ENCODE measurements around the gene ATG4A. TPM values are rescaled to one million over a fixed set of nuclear protein-coding genes. Genes with fewer than 3 reads are reported as not detected.

The ATG4A gene
- total and polyA plus RNA-seq, 2 of the 8 experiments (the other 6 are each of a cell fraction or from before 2014, with no cell fraction given) = 1.2 to 2.0 TPM

DNA sequence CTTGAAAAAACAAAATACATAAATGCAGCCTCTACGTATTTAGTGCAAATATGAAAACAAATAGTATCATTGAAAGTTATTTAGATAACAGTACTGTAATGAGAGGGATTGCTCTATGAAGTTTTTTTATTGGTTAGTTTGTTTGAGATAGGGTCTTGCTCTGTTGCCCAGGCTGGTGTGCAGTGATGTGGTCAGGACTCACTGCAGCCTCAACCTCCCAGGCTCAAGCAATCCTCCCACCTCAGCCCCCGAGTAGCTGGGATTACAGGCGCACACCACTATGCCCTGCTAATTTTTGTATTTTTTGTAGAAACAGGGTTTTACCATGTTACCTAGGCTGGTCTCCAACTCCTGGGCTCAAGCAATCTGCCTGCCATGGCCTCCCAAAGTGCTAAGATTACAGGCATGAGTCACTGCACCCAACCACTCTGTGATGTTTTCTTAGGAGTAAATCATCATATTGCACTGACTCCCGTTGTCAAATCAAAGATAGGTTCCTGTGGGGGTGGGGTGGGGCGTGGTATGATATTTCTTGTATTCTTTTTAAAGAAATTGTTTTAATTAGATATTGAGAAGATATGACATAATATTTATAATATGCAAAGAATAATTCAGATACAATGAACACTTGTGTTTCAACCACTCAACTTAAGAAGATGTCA lies 75.8 kb downstream of the ATG4A start (continued):
- TF ChIP-seq, protein P1, sequence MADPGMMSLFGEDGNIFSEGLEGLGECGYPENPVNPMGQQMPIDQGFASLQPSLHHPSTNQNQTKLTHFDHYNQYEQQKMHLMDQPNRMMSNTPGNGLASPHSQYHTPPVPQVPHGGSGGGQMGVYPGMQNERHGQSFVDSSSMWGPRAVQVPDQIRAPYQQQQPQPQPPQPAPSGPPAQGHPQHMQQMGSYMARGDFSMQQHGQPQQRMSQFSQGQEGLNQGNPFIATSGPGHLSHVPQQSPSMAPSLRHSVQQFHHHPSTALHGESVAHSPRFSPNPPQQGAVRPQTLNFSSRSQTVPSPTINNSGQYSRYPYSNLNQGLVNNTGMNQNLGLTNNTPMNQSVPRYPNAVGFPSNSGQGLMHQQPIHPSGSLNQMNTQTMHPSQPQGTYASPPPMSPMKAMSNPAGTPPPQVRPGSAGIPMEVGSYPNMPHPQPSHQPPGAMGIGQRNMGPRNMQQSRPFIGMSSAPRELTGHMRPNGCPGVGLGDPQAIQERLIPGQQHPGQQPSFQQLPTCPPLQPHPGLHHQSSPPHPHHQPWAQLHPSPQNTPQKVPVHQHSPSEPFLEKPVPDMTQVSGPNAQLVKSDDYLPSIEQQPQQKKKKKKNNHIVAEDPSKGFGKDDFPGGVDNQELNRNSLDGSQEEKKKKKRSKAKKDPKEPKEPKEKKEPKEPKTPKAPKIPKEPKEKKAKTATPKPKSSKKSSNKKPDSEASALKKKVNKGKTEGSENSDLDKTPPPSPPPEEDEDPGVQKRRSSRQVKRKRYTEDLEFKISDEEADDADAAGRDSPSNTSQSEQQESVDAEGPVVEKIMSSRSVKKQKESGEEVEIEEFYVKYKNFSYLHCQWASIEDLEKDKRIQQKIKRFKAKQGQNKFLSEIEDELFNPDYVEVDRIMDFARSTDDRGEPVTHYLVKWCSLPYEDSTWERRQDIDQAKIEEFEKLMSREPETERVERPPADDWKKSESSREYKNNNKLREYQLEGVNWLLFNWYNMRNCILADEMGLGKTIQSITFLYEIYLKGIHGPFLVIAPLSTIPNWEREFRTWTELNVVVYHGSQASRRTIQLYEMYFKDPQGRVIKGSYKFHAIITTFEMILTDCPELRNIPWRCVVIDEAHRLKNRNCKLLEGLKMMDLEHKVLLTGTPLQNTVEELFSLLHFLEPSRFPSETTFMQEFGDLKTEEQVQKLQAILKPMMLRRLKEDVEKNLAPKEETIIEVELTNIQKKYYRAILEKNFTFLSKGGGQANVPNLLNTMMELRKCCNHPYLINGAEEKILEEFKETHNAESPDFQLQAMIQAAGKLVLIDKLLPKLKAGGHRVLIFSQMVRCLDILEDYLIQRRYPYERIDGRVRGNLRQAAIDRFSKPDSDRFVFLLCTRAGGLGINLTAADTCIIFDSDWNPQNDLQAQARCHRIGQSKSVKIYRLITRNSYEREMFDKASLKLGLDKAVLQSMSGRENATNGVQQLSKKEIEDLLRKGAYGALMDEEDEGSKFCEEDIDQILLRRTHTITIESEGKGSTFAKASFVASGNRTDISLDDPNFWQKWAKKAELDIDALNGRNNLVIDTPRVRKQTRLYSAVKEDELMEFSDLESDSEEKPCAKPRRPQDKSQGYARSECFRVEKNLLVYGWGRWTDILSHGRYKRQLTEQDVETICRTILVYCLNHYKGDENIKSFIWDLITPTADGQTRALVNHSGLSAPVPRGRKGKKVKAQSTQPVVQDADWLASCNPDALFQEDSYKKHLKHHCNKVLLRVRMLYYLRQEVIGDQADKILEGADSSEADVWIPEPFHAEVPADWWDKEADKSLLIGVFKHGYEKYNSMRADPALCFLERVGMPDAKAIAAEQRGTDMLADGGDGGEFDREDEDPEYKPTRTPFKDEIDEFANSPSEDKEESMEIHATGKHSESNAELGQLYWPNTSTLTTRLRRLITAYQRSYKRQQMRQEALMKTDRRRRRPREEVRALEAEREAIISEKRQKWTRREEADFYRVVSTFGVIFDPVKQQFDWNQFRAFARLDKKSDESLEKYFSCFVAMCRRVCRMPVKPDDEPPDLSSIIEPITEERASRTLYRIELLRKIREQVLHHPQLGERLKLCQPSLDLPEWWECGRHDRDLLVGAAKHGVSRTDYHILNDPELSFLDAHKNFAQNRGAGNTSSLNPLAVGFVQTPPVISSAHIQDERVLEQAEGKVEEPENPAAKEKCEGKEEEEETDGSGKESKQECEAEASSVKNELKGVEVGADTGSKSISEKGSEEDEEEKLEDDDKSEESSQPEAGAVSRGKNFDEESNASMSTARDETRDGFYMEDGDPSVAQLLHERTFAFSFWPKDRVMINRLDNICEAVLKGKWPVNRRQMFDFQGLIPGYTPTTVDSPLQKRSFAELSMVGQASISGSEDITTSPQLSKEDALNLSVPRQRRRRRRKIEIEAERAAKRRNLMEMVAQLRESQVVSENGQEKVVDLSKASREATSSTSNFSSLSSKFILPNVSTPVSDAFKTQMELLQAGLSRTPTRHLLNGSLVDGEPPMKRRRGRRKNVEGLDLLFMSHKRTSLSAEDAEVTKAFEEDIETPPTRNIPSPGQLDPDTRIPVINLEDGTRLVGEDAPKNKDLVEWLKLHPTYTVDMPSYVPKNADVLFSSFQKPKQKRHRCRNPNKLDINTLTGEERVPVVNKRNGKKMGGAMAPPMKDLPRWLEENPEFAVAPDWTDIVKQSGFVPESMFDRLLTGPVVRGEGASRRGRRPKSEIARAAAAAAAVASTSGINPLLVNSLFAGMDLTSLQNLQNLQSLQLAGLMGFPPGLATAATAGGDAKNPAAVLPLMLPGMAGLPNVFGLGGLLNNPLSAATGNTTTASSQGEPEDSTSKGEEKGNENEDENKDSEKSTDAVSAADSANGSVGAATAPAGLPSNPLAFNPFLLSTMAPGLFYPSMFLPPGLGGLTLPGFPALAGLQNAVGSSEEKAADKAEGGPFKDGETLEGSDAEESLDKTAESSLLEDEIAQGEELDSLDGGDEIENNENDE (IDR thresholded peaks at IDR 0.05; ENCODE audit: insufficient replicate concordance, low read length) = no peak
- TF ChIP-seq CBX8 (IDR thresholded peaks at IDR 0.05; ENCODE audit: borderline replicate concordance, low read depth, low read length) (no peak), SRF (IDR thresholded peaks at IDR 0.05; ENCODE audit: low read depth, low read length) (no peak), KDM1A (IDR thresholded peaks at IDR 0.05; ENCODE audit: borderline replicate concordance, low read length) (no peak), SP1 (IDR thresholded peaks at IDR 0.05; ENCODE audit: low read depth, low read length) (no peak), TAF7 (optimal IDR thresholded peaks at IDR 0.05; ENCODE audit: borderline replicate concordance, low read depth, low read length) (no peak), BRCA1 (IDR thresholded peaks at IDR 0.05; ENCODE audit: low read depth, low read length) (no peak), HDAC6 (IDR thresholded peaks at IDR 0.05; ENCODE audit: low read depth, low read length) (no peak), RNF2 (IDR thresholded peaks at IDR 0.05; ENCODE audit: borderline replicate concordance, low read depth, low read length, missing control alignments, poor library complexity, severe bottlenecking) (no peak)
- TF ChIP-seq, protein P2, sequence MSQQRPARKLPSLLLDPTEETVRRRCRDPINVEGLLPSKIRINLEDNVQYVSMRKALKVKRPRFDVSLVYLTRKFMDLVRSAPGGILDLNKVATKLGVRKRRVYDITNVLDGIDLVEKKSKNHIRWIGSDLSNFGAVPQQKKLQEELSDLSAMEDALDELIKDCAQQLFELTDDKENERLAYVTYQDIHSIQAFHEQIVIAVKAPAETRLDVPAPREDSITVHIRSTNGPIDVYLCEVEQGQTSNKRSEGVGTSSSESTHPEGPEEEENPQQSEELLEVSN (IDR thresholded peaks at IDR 0.05) = no peak

All from H1 (cell line).